NCI-H82 treated with DMSO at 0.1 percent for 48 hours (cell line): ENCODE measurements around the gene DYNLT4.
A peak's percentile ranks its signal among the peaks of the same experiment; 100 is the strongest.
"Not testable (repeated sequence)": the region's sequence is repeated elsewhere in the genome, so short reads cannot be mapped to it uniquely, and the experiment has no call there.

Experiments
- DNase-seq: peaks from one replicate; lab custom pipeline; 2025; ENCODE audit not compliant: unreplicated experiment; lab: John Stamatoyannopoulos, UW

DYNLT4 gene, protein sequence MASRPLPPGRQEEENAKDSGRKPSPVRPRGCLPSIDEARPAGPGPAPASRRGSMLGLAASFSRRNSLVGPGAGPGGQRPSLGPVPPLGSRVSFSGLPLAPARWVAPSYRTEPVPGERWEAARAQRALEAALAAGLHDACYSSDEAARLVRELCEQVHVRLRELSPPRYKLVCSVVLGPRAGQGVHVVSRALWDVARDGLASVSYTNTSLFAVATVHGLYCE

DNA sequence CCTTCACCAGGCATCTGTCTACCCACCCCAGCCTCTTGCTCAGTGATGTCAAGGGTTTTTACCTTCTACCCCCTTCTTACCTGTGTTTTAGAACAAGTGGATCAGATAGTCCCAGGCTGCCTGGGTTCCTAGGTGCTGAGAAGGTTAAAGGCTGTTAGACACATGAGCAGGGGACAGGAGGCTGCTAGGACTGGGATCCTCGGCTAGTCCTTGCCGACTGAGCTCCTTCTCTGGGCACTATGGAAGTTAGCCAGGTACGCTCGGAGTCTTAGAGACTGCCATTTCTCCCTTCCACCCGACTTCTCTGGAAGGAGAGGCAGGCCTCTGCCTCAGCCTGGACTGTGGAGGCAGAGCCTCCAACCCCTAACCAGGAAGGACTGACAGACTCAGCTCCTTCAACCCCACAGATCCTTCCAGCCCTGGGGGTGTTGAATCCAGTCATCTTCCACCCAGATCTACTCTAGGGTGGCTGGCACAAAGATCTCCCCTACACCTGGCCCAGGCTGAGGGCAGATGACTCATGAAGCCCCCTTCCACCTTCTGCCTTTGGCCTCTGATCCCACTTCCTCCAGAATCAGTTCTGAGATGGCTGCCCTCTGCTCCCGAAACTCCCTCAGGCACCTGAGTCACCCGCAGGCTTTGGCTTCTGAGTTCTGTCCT, at the start of gene DYNLT4:
Gene DYNLT4 (minus strand): TSS at position 648 of the 660 bp plus-strand sequence. CDS start 683 bp downstream, outside the sequence.
- no peak for DNase-seq

DNA sequence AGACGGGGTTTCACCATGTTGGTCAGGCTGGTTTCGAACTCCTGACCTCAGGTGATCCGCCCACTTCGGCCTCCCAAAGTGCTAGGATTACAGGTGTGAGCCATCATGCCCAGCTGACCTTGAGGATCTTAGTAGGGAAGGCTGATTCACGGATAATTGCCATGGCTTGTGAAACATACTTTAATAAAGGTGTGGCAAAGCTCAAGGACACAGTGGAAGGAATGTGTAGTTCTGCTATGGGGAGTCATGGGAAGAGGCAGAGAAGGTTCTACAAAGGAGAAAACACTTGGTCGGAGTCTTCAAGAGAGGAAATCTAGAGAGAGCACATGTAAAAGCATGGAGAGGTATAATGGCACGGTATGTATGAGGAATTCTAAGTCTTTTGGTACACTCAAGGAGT, 48.6 kb upstream of the DYNLT4 start:
- no peak for DNase-seq

DNA sequence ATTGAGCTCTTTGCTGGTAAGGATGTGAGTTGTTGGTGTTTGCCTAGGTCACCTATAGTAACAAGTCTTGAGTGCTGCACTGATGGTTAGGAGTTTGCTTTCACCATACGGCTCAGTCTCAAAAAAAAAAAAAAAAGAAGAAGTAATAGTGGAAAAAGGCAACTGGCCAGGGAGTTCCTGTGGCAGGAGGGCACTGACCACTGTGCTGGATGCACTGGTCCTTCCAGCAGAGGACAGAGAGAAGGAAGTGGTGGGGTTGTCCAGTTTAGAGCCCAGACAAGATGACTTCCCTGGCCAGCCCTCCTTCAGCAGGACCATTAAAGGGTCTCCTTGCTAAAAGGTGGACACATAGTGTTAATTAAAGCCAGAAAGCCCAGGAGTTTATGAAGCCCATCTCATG, 47.8 kb upstream of the DYNLT4 start:
- DNase-seq, result no peak

DNA sequence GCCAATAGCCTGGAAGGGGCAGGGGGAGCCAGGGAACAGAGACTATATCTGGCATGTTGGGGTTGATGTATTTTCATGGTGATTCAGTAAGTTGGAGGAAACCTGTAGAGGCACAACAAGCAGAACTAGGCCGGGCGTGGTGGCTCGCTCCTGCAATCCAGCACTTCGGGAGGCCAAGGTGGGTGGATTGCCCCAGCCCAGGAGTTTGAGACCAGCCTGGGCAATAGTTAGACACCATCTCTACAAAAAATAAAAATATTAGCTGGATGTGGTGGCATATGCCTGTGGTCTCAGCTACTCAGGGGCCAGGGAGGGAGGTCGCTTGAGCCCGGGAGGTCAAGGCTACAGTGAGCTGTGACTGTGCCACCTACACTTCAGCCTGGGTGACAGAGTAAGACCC, 46.0 kb upstream of the DYNLT4 start:
- no peak for DNase-seq

DNA sequence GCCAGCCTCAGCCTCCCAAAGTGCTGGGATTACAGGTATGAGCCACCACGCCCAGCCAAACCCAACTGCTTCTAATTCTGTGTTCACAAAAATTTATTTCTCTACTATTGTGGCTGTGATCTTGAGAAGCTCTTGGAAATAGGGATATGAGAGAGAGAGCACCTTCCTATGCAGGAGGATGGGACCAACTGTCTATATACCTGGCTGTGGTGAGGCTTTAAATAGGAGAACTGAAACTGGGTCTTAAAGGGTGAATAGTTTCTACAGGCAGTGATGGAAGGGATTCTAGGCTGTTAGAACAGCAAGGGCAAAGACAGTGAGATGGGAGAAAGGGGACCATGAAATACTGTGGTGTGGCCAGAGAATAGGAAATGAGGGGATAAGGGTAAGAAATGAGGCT, 44.2 kb upstream of the DYNLT4 start:
- no peak for DNase-seq

DNA sequence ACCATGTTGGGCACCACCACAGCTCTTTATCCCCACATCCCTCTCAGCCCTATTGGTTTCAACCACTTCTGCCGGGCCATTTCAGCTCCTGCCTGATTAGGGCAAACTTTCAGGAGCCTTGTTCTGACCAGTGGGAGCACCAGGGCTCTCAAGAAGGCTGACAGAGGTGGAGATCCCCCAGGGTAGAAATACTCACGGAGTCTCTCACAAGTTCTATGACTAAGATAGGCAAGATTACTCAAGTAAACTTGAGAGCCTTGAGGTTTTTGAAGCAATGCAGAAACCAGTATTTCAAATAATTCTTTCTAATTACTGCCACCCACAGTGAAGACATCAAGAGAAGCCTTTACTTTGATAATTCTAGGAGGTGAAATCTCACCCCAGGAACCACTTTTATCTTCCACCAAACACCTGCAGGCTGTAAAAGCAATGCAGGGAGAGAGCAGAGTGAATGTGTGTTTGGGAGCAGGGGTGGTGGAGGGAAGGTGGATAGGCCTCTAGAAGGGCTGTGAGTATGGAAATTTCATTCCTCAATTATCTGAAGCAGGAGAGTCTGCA, 42.5 kb upstream of the DYNLT4 start:
- no peak for DNase-seq

DNA sequence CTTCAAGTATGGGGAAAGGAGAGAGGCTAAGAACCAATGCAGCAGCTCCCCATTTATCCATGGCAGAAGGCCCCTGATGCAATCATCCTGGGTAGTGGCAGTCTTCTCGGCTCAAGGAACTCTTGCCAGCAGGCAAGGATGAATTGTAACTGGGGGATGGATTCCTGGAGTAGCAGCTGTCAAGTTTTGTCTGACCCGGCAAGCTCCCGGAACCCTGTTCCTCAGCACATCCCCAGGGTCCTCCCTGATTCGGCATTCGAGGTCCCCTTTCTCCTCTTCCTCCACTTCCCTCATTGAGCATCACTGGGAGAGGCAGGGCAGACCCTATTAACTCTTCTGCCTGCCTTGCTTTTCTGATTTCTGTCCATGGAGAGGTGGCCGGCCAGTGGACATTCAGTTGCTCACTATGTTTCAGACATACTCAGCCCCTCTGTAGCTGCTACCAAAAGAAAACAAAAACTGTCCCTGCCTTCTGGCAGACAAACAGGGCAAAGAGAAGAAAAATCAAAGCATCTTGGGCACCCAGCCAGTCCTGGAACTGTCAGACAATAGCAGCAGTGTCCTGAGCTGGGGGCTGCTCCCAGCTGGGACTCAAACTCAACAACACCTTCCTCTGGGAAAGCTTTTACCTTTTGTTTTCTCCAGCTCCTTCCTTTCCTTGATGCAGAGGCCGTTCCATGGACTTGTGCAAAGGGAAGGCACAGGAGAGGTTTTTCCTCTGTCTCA, 41.5 kb upstream of the DYNLT4 start:
- DNase-seq, result no peak

DNA sequence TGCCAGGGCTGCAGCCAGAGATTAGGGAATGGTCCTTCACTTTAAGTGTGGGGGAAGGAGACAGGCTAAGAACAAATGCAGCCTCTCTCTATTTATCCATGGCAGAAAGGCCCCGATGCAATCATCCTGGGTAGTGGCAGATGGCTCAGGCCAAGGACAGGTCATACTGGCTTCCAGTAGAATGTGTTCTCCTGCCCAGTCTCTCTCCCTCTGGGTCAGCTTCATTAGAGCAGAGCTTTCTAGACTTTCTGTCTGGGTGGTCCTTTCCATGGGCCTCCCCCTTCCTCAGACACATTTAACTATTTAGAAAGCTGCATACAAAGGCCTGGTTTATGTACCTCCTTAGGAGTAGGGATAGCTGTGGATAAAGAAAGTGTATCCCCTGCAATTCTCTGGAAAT, 40.7 kb upstream of the DYNLT4 start:
- DNase-seq, result no peak

DNA sequence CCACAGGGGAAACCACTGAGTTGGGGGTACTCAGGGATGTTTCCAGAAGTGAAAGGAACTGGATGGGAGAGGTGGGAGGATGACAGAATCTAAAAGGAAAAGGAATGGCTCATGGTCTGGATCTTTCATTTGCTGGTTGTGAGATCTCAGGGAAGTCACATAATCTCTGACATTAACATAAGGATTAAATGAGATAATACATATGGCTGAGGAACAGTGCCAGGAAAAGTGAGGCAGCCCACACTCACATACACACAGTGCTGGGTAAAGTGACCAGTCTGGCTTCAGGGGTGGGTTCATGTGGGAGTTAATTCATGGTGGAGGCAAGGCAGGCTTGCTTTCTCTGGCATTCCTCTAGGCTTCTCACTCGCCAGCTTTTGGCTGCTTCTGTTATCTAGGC, 39.8 kb upstream of the DYNLT4 start:
- DNase-seq, result no peak

DNA sequence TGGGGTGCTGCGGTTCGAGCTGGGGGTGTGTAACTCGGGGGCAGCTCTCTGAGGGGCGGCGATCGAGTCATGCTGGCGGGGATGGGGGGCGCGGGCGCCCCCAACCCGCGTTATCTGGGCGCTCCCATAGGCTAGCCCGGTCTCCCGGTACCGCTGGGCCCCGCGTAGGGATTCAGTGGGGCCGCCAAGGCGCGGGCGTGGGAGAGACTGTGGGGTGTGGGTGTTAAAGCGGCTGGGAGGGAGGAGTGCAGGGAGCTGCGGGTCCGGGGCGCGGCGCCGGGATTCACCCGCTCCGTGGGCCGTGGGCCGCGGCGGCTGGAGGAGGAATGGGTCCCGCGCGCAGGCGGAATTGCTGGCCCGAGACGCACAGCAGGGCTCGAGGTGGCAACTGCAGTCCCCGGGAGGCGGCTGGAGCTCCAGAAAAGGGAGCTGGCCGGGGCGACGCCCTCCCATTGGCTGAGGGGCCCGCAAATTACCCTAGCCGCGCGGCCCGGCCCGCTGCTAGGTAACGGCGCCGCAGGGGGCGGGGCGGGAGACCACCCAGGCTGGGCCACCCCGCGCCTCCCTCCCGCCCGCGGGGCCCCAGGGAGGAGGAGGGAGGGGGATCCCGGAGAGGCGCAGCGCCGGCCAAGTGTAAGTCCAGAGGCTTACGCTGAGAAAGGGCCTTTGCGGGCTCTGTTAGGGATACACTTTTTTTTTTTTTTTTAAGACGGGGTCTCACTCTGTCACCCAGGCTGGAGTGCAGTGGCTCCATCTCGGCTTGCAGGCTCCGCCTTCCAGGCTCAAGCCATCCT, 35.9 kb upstream of the DYNLT4 start, which contains the start of gene PTCH2:
Gene PTCH2 (minus strand): TSS at position 392 of the 794 bp plus-strand sequence. CDS start 321 bp downstream, at position 71.
- DNase-seq, result peak; percentile 74

DNA sequence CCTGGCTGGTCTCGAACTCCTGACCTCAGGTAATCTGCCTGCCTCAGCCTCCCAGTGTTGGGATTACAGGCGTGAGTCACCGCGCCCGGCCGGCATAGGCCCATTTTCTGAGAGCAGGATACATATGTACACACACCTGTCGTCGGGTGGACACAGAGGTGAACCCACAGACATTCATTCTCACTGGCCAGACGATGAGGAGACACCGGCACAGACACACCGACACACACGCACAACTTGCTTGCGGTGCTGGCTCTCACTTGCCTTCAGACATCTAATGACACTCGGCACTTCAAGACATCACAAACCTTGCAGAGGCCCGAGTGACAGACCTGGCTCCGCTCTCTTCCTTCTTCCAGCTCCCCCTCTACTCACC, 35.3 kb upstream of the DYNLT4 start:
- no peak for DNase-seq

DNA sequence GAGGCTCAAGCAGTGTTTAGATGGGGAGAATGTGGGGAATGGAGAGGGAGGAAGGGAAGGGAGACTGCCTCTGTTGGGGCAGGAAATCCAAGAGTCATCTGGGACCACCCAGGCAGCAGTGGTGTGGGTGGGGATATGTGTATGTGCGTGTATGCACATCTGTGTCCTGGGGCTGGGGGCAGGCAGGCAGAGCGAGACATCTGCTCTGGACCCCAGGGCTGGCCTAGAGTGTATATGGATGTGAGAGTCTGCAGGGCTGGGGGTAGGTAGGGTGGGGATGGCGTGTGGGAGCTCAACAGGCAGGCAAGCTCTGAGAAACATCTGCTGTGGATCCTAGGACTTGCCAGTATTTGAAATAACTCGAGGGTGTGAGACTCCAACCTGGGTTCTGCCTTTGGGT, 32.4 kb upstream of the DYNLT4 start:
- no peak for DNase-seq

DNA sequence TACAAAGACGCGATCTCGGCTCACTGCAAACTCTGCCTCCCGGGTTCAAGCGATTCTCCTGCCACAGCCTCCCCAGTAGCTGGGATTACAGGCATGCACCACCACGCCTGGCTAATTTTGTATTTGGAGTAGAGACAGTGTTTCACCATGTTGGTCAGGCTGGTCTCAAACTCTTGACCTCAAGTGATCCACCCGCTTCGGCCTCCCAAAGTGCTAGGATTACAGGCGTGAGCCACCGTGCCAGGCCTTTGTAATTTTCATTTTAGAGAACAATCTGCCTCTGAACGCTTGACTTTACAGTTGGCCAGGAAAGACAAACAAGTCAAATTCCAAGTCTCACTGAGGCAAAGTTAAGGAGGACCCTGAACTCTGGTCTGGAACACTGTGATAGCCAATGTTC, 31.1 kb upstream of the DYNLT4 start:
- not testable (repeated sequence) for DNase-seq

DNA sequence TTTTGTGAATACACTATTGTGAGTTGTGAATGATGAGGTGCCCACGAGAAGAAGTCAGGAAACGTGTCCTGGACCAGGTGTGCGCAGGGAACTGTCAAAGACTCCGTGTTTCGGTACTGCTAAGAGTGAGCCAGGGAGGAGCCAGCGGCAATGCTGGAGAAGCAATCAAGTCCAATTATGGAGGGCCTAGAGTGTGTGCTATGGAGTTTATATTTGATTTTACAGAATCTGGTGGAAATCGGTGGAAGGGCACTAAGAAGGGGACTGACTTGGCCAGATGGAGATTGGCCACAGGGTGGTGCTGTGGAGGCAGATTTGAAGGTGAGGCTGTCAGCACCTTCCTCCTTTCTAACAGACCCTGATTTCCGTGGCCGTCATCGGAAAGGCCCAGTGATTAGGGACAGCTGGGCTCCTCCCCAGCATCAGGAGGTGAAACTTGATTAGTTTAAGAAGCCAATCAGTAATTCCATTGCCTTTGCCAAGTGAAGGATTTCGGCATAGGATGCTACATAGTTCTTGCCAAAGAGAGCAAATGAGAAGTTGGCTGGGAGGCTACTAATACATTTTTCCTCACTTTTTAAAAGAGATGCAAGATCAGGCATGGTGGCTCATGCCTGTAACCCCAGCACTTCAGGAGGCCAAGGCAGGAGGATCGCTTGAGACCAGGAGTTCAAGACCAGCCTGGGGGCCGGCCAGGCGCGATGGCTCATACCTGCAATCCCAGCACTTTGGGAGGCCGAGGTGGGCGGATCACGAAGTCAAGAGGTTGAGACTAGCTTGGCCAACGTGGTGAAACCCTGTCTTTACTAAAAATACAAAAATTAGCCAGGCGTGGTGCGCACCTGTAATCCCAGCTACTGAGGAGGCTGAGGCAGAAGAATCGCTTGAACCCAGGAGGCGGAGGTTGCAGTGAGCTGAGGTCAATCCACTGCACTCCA, 28.9 kb upstream of the DYNLT4 start:
- DNase-seq, result peak; percentile 85

DNA sequence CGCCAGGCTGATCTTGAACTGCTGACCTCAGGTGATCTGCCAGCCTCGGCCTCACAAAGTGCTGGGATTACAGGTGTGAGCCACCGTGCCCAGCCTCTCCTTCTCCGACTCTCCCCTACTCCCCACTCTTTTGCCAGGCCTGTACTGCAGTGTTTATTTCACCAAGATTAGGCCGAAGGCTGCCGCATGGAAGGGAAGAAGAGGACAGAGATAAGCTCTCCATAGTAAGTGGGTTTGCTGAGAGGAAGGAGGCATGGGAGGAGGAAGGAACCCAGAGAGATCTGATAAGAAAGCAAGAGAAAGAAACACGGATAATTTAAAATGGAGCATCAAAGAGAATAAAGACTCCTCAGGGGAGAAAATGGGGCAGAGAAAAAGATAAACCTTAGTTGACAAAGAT, 27.2 kb upstream of the DYNLT4 start:
- no peak for DNase-seq

DNA sequence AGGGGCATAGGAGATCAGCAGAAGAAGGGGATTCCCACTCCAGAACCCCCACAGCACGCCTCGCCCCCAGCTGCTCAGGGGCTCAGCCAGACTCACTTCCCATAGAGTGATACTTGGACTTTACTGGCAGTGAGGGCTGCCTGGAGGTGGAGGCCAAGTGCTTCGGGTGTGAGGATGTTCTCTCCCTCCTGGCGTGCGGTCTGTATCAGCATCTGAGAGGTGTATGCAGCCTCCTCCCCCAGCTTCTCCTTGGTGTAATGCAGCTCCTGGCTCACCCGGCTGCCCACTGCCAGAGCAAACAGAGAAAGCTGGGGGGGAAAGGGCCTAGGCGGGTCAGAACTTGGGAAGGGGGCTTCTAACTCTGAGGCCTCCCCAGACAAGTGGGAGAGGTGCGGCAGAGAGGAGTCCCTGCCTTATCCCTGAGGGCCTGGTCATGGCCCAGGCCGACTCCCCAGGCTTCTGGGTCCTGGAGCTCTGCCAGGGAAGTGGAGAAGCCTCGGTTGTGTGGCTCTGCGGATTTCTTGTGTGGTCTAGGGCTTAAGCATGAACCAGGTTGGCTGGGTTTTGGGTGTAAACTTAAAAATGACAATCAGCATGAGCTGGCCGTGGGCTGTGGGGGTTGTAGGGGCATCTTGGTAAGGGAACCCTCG, 25.0 kb upstream of the DYNLT4 start:
- no peak for DNase-seq

DNA sequence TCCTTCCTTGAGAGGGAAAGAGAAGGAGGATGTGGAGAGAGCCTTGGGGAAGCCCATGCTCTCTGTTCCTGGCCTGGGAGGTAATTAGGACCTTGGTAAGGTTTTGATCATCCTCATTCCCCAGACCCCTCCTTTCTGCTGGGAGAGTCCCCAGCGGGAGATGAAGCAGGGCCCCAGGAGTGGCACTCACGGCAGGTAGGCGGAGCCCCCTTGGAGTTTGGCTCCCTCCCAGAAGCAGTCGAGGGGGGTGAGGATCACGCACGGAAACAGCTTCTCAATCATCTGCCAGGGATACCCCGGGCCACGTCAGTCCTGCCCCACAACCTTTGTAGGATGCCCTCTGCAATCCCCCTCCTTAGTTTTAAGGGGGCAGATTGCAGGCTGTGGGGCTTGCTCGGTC, 24.4 kb upstream of the DYNLT4 start:
- no peak for DNase-seq

DNA sequence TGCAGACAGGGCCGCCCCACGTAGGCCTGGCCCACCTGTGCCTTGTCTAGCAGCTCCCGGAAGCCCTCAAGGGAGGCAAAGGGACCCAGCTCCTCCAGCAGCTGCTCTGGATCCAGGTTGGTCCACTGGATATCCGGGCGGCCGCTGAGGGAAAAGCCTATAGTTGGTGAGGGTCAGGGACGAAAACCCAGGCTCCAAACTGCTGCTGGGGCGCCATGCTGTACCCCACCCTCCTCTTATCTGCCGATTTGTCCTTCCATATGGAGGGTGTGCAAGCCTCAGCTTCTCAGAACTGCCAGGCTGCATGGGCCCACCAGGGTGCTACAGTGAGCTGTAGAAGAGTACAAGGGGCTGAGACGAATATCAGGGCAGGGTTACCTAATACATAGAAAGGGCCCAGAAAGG, 23.8 kb upstream of the DYNLT4 start:
- no peak for DNase-seq
